ENCODE results near the gene CPXM2.

GRCh38 chr10:123751342-123752134 is 140.1 kb downstream of the CPXM2 start:
- TF ChIP-seq RAD21 (IDR thresholded peaks at IDR 0.05; ENCODE audit: low read depth): no peak
- no peak for TF ChIP-seq YY1 (IDR thresholded peaks at IDR 0.05; ENCODE audit: extremely low read depth, insufficient replicate concordance, low read depth, low read length)
- no peak for TF ChIP-seq CTCF (IDR thresholded peaks at IDR 0.05 in 2 of 3, conservative IDR thresholded peaks at IDR 0.05 in 1 of 3; ENCODE audit: borderline replicate concordance in 1 of 3, insufficient read depth in 1 of 3, low read depth in 2 of 3, low read length in 2 of 3)
- TF ChIP-seq JUND (IDR thresholded peaks at IDR 0.05): no peak
- no peak for TF ChIP-seq POLR2AphosphoS5 (IDR thresholded peaks at IDR 0.05; ENCODE audit: low read depth, low read length)
- no peak for TF ChIP-seq CBX3 (IDR thresholded peaks at IDR 0.05; ENCODE audit: low read depth)
- TF ChIP-seq REST (IDR thresholded peaks at IDR 0.05; ENCODE audit: low read depth): no peak
- no peak for TF ChIP-seq ZFX (IDR thresholded peaks at IDR 0.05)
- TF ChIP-seq EZH2phosphoT487 (IDR thresholded peaks at IDR 0.05; ENCODE audit: borderline replicate concordance): no peak

All from HCT116 (cell line).